KOPT-K1 (cell line): ENCODE results near the gene ZPBP2.

Experiments
- H3K27ac ChIP-seq: fragments of 200-600 bp; sonication (generic); 2 replicates; pipeline ENCODE4 v1.5.1; 2016; ENCODE audit warnings: antibody characterized with exemption, mild to moderate bottlenecking, low read depth, low read length; ENCODE audit not compliant: poor library complexity, severe bottlenecking
- H3K36me3 ChIP-seq: fragments of 200-600 bp; sonication (generic); 2 replicates; pipeline ENCODE4 v1.5.1; 2017; ENCODE audit warnings: antibody characterized with exemption, mild to moderate bottlenecking, low read length, moderate library complexity; ENCODE audit not compliant: insufficient read depth
- H3K9me3 ChIP-seq: fragments of 200-600 bp; sonication (generic); 2 replicates; pipeline ENCODE4 v1.5.1; 2017; ENCODE audit warnings: antibody characterized with exemption, low read length, mild to moderate bottlenecking; ENCODE audit not compliant: insufficient read depth, poor library complexity, severe bottlenecking

ZPBP2 gene

DNA sequence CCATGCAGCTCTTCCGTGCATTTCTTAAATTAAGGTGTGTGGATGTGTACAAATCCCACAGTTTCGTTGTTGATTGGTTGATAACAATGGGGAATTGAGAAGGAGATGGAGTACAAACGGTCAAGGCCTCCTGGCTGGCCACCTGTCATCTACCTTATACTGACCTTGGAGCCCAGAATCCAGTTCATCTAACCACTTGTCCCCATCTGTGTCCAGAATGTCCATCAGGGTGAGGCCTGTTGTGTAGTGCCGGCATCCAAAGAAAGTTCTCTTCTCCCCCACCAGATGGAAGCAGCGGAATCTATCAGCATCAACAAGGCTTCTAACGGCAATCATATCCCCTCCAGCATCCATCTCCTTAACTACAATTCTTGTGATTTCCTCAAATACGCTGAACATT lies 48.9 kb downstream of the ZPBP2 start:
- peak overlapping the region; percentile 15 for H3K27ac ChIP-seq
- peaks cover 82% of the 10 kb centered on the region for H3K36me3 ChIP-seq
- H3K9me3 ChIP-seq: no peaks in the 10 kb centered on the region

DNA sequence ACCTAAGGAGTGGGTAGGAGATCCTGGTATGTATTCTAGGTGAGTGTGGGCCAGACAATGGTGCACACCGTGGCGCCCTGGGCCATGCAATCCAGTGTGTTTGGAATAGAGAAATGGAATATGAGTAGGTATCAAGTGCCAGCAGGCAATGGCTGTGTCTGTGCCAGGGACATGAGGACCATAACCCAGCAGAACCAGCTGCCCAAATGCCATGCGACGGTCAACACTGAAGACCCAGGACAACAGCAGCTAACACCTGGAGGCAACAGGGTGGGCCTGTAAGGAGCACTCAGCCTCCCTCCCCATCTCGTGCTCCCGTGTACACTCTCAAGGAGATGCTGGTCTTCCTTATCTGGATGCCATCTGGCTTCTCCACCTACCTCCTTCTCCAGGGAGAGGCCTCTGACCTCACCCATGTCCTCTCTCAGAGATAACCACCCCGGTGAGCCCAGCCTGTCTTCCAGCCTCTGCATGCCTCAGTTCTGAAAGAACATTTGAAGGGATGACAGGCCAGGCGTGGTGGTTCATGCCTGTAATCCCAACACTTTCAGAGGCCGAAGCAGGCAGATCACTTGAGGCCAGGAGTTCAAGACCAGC lies 51.2 kb downstream of the ZPBP2 start:
- peaks cover 83% of the 10 kb centered on the region for H3K36me3 ChIP-seq

DNA sequence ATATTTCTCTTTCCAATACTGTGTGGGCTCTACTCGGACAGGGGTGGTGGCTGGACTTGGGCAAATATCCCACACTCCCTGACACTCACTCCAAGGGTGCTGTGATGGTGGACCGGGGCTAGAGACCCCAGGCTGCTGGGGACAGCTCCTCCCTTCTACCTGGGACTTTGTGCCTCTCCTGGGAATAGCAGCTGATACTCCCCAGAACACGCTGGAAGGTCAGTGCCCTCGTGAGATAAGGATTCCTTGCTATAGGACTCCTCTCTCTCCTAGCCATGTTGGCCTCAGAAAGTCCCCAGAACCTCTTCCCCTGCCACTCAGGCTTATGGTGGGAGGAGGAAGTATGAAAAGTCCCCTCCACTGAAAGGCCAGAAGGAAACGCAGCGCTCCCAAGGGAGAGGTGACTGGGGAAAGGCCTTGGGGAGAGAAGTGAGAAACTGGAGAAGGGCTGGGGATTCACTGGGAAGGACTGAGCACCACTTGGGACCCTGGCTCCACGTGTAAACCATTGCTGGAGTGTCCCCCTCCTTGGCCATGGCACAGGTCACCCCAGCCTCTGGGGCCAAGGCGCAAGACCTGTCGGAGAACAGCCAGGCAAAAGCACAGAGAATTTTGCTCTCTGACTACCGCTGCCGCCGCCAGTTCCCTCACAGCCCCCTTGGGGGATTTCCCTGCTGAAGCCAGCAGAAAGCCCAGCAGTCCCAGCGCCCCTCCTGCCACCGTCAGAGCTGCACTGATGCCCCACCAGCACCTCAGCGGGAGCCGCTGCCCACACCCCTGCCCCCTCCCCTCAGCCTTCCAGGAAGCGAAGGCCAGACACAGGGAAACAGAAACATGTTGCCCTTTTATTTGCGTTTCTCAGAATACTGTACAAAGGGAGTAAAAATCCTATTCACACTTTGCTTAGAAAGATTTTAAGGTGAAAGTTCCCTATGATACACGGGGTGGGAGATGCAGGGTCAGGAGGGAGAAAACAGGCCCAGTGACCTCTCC lies 52.5 kb downstream of the ZPBP2 start:
- Histone ChIP-seq H3K27ac (peak overlapping the region; percentile 99), H3K36me3 (peaks cover 92% of the 10 kb centered on the region), H3K9me3 (no peaks in the 10 kb centered on the region)

More for the DNA sequence above, 51.2 kb downstream of the ZPBP2 start:
- Histone ChIP-seq H3K27ac (no peak overlapping the region), H3K9me3 (no peaks in the 10 kb centered on the region)

DNA sequence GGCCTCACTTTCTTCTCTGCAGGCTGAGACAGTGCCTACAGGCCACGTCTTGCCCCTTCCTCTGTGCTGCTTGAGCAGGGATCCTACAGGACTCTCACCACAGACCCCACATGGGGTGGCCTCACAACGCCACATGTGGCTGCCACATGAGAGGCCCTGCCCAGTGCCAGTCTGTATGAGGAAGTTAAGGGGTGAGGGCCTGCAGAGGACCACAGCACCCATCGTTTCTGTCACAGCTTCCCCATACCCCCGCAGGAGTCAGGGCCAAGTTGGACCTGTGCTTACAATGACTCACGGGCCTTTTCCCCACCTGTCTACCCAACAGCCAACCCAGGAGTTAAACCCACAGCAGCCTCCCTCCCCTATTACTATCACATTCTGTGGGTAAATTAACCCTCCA lies 53.3 kb downstream of the ZPBP2 start:
- no peaks in the 10 kb centered on the region for H3K9me3 ChIP-seq
- H3K27ac ChIP-seq: peak overlapping the region; percentile 99
- peaks cover 87% of the 10 kb centered on the region for H3K36me3 ChIP-seq

DNA sequence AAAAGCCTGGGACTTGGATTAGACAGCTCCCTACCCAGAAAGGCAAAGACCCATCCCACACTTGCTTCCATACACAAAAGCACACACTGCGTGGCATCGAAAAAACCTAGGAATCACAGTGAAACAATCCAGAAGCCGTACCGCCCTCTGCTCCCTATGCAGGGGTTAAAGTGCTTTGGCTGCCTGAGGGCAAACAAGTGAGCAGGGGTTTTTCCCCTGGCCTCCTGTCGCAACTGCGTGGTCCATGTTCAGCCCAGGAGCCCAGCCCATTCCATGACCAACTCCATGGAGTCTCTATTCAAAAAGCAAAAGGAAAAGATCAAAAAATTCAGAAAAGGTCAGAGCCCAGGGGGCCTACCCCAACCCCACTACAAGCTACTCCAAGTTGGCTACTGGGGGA lies 54.0 kb downstream of the ZPBP2 start:
- Histone ChIP-seq H3K36me3 (peaks cover 80% of the 10 kb centered on the region), H3K27ac (peak overlapping the region; percentile 99), H3K9me3 (no peaks in the 10 kb centered on the region)

DNA sequence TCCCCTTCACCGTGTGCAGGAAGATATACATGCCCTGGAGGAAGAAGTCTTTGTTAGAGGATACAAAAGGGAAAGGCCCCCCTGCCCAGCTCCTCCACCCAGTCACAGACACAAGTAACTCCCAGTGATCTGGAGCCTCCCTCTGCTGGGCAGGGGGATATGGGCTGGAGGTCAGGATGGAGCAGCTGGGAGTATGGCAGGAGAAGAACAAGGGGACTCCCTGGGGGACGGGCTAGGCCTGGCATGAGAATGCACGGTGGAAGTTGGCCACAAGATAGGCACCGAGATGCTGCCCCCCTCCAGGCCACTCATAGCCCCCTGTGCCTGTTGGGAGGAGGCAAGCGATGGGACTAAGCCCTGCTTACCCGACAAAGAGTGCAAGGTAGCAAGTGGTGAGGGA lies 55.2 kb downstream of the ZPBP2 start:
- H3K9me3 ChIP-seq: no peaks in the 10 kb centered on the region
- peak overlapping the region; percentile 99 for H3K27ac ChIP-seq
- H3K36me3 ChIP-seq: peaks cover 73% of the 10 kb centered on the region

DNA sequence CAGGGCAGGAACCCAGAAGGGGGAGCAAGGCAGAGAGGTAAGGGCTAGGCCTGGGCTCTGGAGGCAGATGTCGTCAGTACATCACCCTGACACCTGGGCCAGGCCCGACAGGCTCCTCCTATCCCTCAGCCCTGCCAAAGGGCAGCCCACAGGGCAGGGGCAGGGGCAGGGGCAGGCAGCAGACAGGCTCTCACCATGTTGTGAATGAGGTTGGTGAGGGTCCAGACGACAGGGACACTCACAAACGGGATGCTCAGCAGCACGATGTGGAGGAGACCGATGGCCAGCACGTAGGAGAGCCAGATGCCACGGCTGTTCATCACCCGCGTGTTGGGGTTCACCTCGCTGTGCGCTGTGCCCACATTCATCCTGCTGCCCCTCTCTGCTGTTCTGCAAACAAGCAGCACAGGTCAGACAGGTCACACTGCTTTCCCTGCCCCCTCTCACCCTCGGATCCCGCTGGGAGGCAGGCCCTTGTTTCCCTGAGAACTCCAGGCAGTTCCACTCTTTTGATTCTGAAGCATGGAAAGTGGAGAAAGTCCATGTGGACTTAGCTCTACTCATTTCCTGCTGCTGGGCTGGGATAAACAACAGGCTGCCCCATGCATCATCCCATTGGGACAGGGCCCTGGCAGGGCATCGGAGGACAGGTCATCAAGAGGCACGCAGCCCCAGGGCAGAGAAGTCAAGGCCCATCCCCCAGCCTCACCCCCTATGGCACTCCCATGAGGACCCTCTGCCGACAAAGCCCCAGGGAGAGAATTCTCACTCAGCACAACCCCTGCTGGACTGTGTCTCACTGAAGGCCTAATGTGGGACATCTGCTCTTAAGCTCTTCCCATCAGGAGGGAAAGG lies 56.1 kb downstream of the ZPBP2 start:
- peak overlapping the region; percentile 99 for H3K27ac ChIP-seq
- H3K9me3 ChIP-seq: no peaks in the 10 kb centered on the region
- H3K36me3 ChIP-seq: peaks cover 65% of the 10 kb centered on the region

DNA sequence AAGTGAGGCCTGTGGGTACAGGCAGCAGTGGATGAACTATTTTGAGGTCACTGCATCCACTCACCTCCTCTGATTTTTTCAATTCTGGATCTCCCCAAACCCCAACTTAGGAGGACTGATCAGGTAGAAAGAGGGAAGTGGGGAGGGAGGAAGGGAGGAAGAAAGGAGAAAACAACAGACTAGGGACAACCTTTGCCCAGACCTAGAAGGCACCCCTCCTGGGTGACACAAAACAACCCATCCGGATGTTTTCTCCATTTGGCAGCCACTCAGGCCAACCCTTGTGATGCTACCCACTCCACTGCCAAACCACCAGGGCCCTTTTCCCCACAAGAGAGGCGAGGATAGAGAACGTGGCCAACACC lies 56.7 kb downstream of the ZPBP2 start:
- H3K9me3 ChIP-seq: no peaks in the 10 kb centered on the region
- H3K27ac ChIP-seq: peak overlapping the region; percentile 99
- peaks cover 59% of the 10 kb centered on the region for H3K36me3 ChIP-seq

DNA sequence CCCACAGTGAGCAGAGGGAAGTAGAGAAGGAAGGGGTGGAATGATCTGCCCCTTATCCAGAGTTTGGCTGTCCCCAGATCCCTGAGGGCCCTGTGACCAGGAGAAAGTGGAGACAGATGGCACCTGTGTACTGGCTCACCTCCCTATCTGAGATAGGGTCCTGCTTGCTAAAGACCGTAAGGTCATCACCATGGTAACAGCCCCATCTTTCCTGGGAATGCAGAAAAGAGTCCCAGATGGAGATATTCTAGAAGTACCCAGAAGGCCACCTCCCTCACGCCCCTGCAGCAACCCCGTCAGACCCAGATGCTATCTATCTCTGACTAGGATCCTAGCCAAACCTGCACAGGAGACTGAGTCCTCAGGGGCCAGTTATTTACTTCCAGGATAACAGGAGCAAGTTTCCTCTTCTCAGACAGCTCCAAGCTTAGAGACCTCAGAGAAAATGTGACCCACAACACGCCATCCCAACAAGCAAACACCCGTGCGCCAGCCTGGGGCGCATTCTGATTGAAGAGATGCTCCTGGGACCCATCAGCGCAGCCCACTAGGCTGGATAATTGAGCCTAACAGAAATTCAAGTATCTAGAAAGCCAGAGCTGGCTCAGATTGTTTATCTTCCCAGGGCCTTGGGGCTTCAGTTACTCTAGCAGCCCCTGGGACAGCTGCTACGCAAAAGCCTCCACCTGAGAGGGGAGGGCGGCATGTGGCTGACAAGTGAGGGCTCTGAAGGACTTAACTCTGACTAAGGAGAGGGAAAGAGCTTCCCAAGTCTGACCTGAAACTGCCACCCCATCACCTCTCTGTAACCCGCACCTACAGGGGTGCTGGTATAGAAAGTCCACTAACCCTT lies 57.5 kb downstream of the ZPBP2 start:
- Histone ChIP-seq H3K9me3 (no peaks in the 10 kb centered on the region), H3K36me3 (peaks cover 51% of the 10 kb centered on the region), H3K27ac (peak overlapping the region; percentile 99)

DNA sequence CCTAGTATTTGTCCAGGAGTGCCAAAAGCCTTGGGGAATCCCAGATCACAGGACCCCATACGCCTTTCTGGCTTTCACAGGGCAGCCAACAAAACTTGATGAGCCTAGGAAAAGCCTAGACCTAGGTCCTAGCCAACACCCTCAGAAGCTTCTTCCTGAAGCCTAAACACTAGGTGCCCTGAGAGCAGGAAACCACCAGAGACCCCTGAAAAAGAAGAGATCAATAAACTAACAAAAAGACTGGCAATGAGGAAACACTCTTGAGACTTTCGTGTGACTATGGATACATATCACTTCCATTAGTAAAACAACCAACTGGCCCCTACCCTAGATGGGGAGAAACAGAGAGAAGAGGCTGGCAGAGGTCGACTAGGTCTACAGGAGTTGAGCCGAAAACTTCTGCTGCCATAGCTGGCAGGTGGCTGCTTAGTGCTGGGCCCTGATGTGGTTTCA lies 58.2 kb downstream of the ZPBP2 start:
- H3K27ac ChIP-seq: peak overlapping the region; percentile 99
- no peaks in the 10 kb centered on the region for H3K9me3 ChIP-seq
- peaks cover 45% of the 10 kb centered on the region for H3K36me3 ChIP-seq

DNA sequence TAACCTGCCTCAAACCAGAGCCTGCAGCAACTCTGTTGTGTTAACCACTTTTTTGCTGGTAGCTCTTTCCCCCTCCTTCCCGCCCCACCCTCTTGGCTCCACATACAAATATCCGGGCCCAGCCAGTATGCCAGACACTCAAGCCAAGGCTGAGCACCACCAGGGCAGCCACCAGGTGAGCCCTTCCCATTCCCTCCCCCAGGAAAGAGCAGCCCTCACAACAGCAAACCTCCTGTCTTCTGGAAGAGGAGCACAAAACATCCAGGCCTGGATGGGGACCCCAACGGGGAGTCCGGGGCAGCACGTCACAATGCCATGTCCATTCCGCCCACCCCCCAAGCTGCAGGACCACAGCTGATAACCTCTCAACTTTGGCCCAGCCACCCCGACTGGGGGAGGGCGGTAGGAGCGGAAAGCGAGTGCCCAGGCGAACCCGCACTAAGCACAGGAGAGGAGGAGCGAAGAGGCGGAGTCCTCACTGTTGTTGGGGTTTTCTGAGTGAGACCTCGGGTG lies 58.6 kb downstream of the ZPBP2 start:
- Histone ChIP-seq H3K36me3 (peaks cover 40% of the 10 kb centered on the region), H3K27ac (peak overlapping the region; percentile 99), H3K9me3 (no peaks in the 10 kb centered on the region)
